Upper lobe of right lung (tissue), 1 donor: ENCODE measurements around the gene ATP13A5. TPM values are rescaled to one million over a fixed set of nuclear protein-coding genes. Genes with fewer than 3 reads are reported as not detected.

Experiments
- ATAC-seq: fragments of 200-7000 bp; cut with Tn5 transposase; one replicate; pipeline ENCODE4 v1.9.1; 2020; ENCODE audit warnings: mild to moderate bottlenecking, moderate library complexity
- DNase-seq: peaks from one replicate; pipeline ENCODE4 v3.0.0-alpha.2; 2020
- H3K27ac ChIP-seq: fragments of 200-600 bp; one replicate; pipeline ENCODE4 v1.8.0; 2022
- H3K27me3 ChIP-seq: fragments of 200-600 bp; one replicate; pipeline ENCODE4 v1.8.0; 2022; ENCODE audit warnings: mild to moderate bottlenecking
- H3K36me3 ChIP-seq: fragments of 200-600 bp; one replicate; pipeline ENCODE4 v1.8.0; 2022
- H3K4me1 ChIP-seq: fragments of 200-600 bp; one replicate; pipeline ENCODE4 v1.8.0; 2022
- H3K4me3 ChIP-seq: fragments of 200-600 bp; one replicate; pipeline ENCODE4 v1.8.0; 2022; ENCODE audit warnings: mild to moderate bottlenecking
- H3K9me3 ChIP-seq: fragments of 200-600 bp; one replicate; pipeline ENCODE4 v1.8.0; 2022
- CTCF ChIP-seq: fragments of 200-600 bp; IDR thresholded peaks from one replicate; pipeline ENCODE4 v1.8.0; 2022; ENCODE audit warnings: antibody characterized with exemption
- intact Hi-C: fragments of 100-400 bp; cut with DNase I; formaldehyde crosslinking; loops from one replicate; pipeline ENCODE4 v1.11.0; 2022
- total RNA-seq: library from RNA; stranded (reverse); fragmentation: NEBNext Ultra II Directional; extraction: Animal tissue kit (Norgen Biotek cat#: 25700); gene quantifications from one replicate; pipeline ENCODE4 v1.2.1, GENCODE V29; 2021
- donor health status: DM: no; HTN: yes; CAD: no; lungs with severe emphysema.

ATP13A5 gene
- total RNA-seq, 1 donor from 2014 or later = 2.0 TPM

GRCh38 chr3:193347521-193348501 lies 30.7 kb downstream of the ATP13A5 start:
- no peaks in the 10 kb centered on the region for H3K27me3 ChIP-seq
- H3K4me1 ChIP-seq = no peaks in the 10 kb centered on the region
- TF ChIP-seq CTCF = no peak
- ATAC-seq (no peak), DNase-seq (no peak)
- H3K9me3 ChIP-seq = no peaks in the 10 kb centered on the region
- no peaks in the 10 kb centered on the region for H3K36me3 ChIP-seq
- H3K27ac ChIP-seq = no peak overlapping the region
- intact Hi-C loops = no loop called here
- H3K4me3 ChIP-seq = no peak overlapping the region

GRCh38 chr3:193346259-193346658 lies 32.3 kb downstream of the ATP13A5 start:
- no peaks in the 10 kb centered on the region for H3K4me1 ChIP-seq
- intact Hi-C loops = no loop called here
- no peak for TF ChIP-seq CTCF

GRCh38 chr3:193345431-193345830 lies 33.1 kb downstream of the ATP13A5 start:
- H3K9me3 ChIP-seq = no peaks in the 10 kb centered on the region
- H3K4me3 ChIP-seq = no peak overlapping the region
- no peaks in the 10 kb centered on the region for H3K36me3 ChIP-seq
- H3K27ac ChIP-seq = no peak overlapping the region
- ATAC-seq = no peak
- DNase-seq = no peak
- intact Hi-C loops = no loop called here
- no peaks in the 10 kb centered on the region for H3K4me1 ChIP-seq
- TF ChIP-seq CTCF = no peak
- no peaks in the 10 kb centered on the region for H3K27me3 ChIP-seq

More at GRCh38 chr3:193346259-193346658, 32.3 kb downstream of the ATP13A5 start:
- Histone ChIP-seq H3K36me3 (no peaks in the 10 kb centered on the region), H3K27ac (no peak overlapping the region), H3K27me3 (no peaks in the 10 kb centered on the region), H3K4me3 (no peak overlapping the region), H3K9me3 (no peaks in the 10 kb centered on the region)
- ATAC-seq = no peak
- no peak for DNase-seq

- peaks cover 6% of the 10 kb centered on the region for H3K27me3 ChIP-seq
- DNase-seq (no peak), ATAC-seq (no peak)
- intact Hi-C loops = no loop called here
- H3K4me3 ChIP-seq = no peak overlapping the region
- no peaks in the 10 kb centered on the region for H3K4me1 ChIP-seq
- no peaks in the 10 kb centered on the region for H3K36me3 ChIP-seq
- H3K9me3 ChIP-seq = no peaks in the 10 kb centered on the region
- no peak overlapping the region for H3K27ac ChIP-seq
- TF ChIP-seq CTCF = no peak
These were observed 34.1 kb downstream of the ATP13A5 start for GRCh38 chr3:193344486-193344885.

- no peaks in the 10 kb centered on the region for H3K4me1 ChIP-seq
- intact Hi-C loops = no loop called here
- DNase-seq (no peak), ATAC-seq (no peak)
- no peaks in the 10 kb centered on the region for H3K9me3 ChIP-seq
- TF ChIP-seq CTCF = no peak
- no peak overlapping the region for H3K27ac ChIP-seq
- H3K36me3 ChIP-seq = no peaks in the 10 kb centered on the region
- no peak overlapping the region for H3K4me3 ChIP-seq
- H3K27me3 ChIP-seq = peaks cover 6% of the 10 kb centered on the region
These were observed 34.8 kb downstream of the ATP13A5 start for GRCh38 chr3:193343726-193344222.
